ENCODE results near the gene KCNIP1. TPM values are rescaled to one million over a fixed set of nuclear protein-coding genes. Genes with fewer than 3 reads are reported as not detected.

Gene KCNIP1
- total and polyA plus RNA-seq, 9 of the 15 experiments (the other 6 are each of a cell fraction or from before 2014, with no cell fraction given): not detected

DNA sequence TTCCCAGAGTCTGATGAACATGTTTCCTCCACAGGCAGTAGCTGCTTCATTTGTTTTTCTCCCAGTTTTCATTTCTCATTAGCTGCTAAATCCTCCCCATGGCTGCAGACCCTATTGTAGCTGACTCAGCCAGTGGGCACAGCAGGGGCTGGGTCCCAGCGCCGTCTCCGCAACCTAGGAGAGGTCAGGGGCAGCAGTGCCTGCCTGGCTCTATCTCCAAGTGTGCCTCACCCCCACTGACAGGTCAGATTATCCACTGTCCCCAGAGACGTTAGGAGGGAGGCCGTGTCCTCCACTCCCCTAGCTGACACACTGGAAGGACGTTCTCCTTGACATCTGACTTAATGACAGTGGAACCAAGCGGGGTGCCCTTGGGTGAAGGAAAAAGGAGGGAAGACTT is 31.1 kb downstream of the KCNIP1 start:
- FAIRE-seq (no peak), DNase-seq (ENCODE audit: extremely low read depth in 1 of 4, low spot score in 3 of 4) (no peak), ATAC-seq (no peak)
- no peak overlapping the region for H3K4me2 ChIP-seq (ENCODE audit: insufficient read depth, low read length)
- no peak overlapping the region for H3K4me3 ChIP-seq
- CTCF ChIA-PET (ENCODE audit: low intra/inter-chr PET ratio): no interaction called here
- H3K79me2 ChIP-seq (ENCODE audit: control insufficient read depth, insufficient read depth, low read length): no peaks in the 10 kb centered on the region
- peaks cover 0 to 1% of the 10 kb centered on the region in 2 experiments; a peak in 3 of 5 replicates for H3K27me3 ChIP-seq (ENCODE audit: control insufficient read depth in 2 of 2, insufficient read depth in 2 of 2, low read length in 2 of 2)
- H3K27ac ChIP-seq (ENCODE audit: extremely low read depth, low read depth, low read length): no peak overlapping the region
- 1% methylated on average over 7 of the region's 7 CpGs for WGBS (ENCODE audit: insufficient coverage, low coverage, missing lambda C conversion rate)
- in situ Hi-C loops (cut with MboI): no loop called here
- no peaks in the 10 kb centered on the region for H3K9me1 ChIP-seq (ENCODE audit: control insufficient read depth, insufficient read depth, low read length)
- H3K9me3 ChIP-seq (replicated peaks; ENCODE audit: control insufficient read depth, insufficient read depth, low read depth, low read length): no peaks in the 10 kb centered on the region
- BruUV-seq (replicated peaks): no TSS peak
- TF ChIP-seq HIVEP1 (CRISPR knock-in tag; IDR thresholded peaks at IDR 0.05): no peak
- TF ChIP-seq, protein P1, sequence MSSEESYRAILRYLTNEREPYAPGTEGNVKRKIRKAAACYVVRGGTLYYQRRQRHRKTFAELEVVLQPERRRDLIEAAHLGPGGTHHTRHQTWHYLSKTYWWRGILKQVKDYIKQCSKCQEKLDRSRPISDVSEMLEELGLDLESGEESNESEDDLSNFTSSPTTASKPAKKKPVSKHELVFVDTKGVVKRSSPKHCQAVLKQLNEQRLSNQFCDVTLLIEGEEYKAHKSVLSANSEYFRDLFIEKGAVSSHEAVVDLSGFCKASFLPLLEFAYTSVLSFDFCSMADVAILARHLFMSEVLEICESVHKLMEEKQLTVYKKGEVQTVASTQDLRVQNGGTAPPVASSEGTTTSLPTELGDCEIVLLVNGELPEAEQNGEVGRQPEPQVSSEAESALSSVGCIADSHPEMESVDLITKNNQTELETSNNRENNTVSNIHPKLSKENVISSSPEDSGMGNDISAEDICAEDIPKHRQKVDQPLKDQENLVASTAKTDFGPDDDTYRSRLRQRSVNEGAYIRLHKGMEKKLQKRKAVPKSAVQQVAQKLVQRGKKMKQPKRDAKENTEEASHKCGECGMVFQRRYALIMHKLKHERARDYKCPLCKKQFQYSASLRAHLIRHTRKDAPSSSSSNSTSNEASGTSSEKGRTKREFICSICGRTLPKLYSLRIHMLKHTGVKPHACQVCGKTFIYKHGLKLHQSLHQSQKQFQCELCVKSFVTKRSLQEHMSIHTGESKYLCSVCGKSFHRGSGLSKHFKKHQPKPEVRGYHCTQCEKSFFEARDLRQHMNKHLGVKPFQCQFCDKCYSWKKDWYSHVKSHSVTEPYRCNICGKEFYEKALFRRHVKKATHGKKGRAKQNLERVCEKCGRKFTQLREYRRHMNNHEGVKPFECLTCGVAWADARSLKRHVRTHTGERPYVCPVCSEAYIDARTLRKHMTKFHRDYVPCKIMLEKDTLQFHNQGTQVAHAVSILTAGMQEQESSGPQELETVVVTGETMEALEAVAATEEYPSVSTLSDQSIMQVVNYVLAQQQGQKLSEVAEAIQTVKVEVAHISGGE (CRISPR knock-in tag; IDR thresholded peaks at IDR 0.05): no peak
- no peak for TF ChIP-seq ZNF780A (CRISPR knock-in tag; IDR thresholded peaks at IDR 0.05)
- TF ChIP-seq ZNF324 (CRISPR knock-in tag; IDR thresholded peaks at IDR 0.05): no peak
- TF ChIP-seq, protein P2, sequence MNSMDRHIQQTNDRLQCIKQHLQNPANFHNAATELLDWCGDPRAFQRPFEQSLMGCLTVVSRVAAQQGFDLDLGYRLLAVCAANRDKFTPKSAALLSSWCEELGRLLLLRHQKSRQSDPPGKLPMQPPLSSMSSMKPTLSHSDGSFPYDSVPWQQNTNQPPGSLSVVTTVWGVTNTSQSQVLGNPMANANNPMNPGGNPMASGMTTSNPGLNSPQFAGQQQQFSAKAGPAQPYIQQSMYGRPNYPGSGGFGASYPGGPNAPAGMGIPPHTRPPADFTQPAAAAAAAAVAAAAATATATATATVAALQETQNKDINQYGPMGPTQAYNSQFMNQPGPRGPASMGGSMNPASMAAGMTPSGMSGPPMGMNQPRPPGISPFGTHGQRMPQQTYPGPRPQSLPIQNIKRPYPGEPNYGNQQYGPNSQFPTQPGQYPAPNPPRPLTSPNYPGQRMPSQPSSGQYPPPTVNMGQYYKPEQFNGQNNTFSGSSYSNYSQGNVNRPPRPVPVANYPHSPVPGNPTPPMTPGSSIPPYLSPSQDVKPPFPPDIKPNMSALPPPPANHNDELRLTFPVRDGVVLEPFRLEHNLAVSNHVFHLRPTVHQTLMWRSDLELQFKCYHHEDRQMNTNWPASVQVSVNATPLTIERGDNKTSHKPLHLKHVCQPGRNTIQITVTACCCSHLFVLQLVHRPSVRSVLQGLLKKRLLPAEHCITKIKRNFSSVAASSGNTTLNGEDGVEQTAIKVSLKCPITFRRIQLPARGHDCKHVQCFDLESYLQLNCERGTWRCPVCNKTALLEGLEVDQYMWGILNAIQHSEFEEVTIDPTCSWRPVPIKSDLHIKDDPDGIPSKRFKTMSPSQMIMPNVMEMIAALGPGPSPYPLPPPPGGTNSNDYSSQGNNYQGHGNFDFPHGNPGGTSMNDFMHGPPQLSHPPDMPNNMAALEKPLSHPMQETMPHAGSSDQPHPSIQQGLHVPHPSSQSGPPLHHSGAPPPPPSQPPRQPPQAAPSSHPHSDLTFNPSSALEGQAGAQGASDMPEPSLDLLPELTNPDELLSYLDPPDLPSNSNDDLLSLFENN (IDR thresholded peaks at IDR 0.05; ENCODE audit: low read depth in 2 of 2, low read length in 2 of 2): no peak
- no peak for TF ChIP-seq NCOA4 (IDR thresholded peaks at IDR 0.05; ENCODE audit: partially characterized antibody)
- POLR2A ChIA-PET: interaction anchor here (1.2 kb wide), 1 partner anchor 13 kb away, joined by 5 read pairs; no protein-coding TSS in a partner anchor
- no peaks in the 10 kb centered on the region for H3K4me1 ChIP-seq (replicated peaks in 1 of 2; ENCODE audit: control insufficient read depth in 2 of 2, insufficient read depth in 2 of 2, low read length in 2 of 2)
- H4K20me1 ChIP-seq (replicated peaks; ENCODE audit: control insufficient read depth, insufficient read depth, low read length): 0 out of 2 replicates have a peak, but pooled peaks cover 5% of the 10 kb centered on the region
- H2AFZ ChIP-seq (ENCODE audit: low read depth, low read length): no peak overlapping the region
- H3K9ac ChIP-seq (ENCODE audit: insufficient read depth in 1 of 2, low read depth in 2 of 2, low read length in 2 of 2): no peak overlapping the region
- no peaks in the 10 kb centered on the region for H3K36me3 ChIP-seq (ENCODE audit: control insufficient read depth, insufficient read depth, low read length)
- intact Hi-C loops (cut with micrococcal nuclease): no loop called here
